ENCODE measurements around the gene ERFE.

The ERFE gene

DNA sequence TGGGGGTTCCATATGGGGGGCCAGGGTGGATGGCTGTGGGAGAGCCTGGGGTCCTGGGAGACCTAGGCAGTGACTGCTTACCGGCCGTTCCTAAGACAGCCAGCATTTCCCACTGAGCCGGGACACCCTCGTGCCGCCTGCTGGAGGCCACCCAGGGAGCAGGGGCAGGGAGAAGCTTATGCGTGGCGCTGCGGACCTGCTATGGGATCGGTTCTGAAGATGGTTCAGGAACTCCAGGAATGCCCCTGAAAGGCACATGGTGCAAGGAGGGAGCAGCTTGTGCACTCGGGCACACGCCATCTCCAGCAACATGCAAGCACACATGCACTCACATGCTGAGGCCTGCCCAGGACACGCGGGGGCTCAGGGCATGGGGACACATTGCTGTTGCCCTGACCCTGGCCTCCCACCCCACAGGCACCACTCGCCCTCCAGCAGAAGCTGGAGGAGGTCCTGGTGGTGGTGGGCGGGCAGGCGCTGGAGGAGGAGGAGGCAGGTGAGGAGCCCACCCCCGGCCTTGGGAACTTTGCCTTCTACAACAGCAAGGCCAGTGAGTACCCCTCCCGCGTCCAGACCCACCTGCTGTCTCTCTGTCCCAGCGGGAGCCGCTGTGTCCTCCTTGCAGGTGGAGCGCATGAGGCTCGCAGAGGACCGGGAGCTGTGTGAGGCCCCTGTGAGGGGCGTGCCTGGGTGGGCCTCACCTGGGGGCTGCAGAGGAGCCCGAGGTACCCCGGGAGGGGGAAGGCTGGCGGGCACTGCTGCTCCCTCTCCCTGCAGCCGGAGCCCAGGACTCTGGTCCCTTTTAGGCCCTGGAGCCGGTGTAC is 16.2 kb upstream of the ERFE start:
- TF ChIP-seq CTCF (IDR thresholded peaks at IDR 0.05; ENCODE audit: low read depth, low read length, missing control alignments): no peak
- DNase-seq (ENCODE audit: low read depth): no peak
- no peak overlapping the region for H3K4me3 ChIP-seq (ENCODE audit: low read depth, low read length)

GRCh38 chr2:238143239-238143951 is 15.4 kb upstream of the ERFE start:
- H3K4me3 ChIP-seq (ENCODE audit: low read depth, low read length): no peak overlapping the region
- no peak for TF ChIP-seq CTCF (IDR thresholded peaks at IDR 0.05; ENCODE audit: low read depth, low read length, missing control alignments)
- DNase-seq (ENCODE audit: low read depth): no peak

GRCh38 chr2:238144262-238144661 is 14.5 kb upstream of the ERFE start:
- H3K4me3 ChIP-seq (ENCODE audit: low read depth, low read length): no peak overlapping the region
- TF ChIP-seq CTCF (IDR thresholded peaks at IDR 0.05; ENCODE audit: low read depth, low read length, missing control alignments): no peak
- DNase-seq (ENCODE audit: low read depth): no peak

GRCh38 chr2:238145046-238145445 is 13.7 kb upstream of the ERFE start:
- no peak for DNase-seq (ENCODE audit: low read depth)
- TF ChIP-seq CTCF (IDR thresholded peaks at IDR 0.05; ENCODE audit: low read depth, low read length, missing control alignments): no peak
- H3K4me3 ChIP-seq (ENCODE audit: low read depth, low read length): no peak overlapping the region

- H3K4me3 ChIP-seq (ENCODE audit: low read depth, low read length): no peak overlapping the region
- TF ChIP-seq CTCF (IDR thresholded peaks at IDR 0.05; ENCODE audit: low read depth, low read length, missing control alignments): no peak
- no peak for DNase-seq (ENCODE audit: low read depth)
These were observed 12.9 kb upstream of the ERFE start for GRCh38 chr2:238145851-238146250.

DNA sequence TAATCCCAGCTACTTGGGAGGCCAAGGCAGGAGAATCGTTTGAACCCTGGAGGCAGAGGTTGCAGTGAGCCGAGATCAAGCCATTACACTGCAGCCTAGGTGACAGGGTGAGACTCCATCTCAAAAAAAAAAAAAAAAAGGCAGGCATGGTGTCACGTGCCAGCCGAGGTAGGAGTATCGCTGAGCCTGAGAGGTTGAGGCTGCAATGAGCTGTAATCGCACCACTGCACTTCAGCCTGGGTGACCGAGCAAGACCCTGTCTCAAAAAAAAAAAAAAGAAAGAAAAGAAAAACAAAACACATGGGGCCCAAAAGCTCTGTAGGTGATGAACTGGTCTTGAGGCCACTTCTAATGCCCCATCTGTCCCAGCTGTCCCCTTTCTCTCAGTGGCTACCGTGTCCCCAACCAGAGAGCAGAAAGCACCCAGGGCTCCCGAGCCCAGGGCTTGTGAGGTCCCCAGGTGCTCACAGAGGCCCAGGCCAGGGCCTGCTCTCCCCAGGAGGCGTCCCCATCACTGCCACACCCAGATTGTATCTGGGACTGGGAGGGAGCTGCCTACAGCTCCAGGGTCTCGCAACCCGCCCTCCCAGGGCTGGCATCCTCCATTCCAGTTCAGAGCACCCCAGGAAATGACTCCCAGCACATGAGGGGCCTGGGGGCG is 11.8 kb upstream of the ERFE start:
- TF ChIP-seq CTCF (IDR thresholded peaks at IDR 0.05; ENCODE audit: low read depth, low read length, missing control alignments): no peak

More for the DNA sequence above, 11.8 kb upstream of the ERFE start:
- no peak overlapping the region for H3K4me3 ChIP-seq (ENCODE audit: low read depth, low read length)
- no peak for DNase-seq (ENCODE audit: low read depth)

Data from GM12864 (cell line).